HG03571 (cell line): ENCODE results near the gene FGF14.

Source experiments
- ATAC-seq: cut with Tn5 transposase; IDR thresholded peaks from one replicate; pipeline ENCODE4 v1.9.1; 2021; ENCODE audit not compliant: unreplicated experiment

FGF14 gene

GRCh38 chr13:101942535-101943157 is 459.2 kb downstream of the FGF14 start:
- no peak for ATAC-seq

GRCh38 chr13:101942038-101942437 is 459.8 kb downstream of the FGF14 start:
- ATAC-seq, result no peak

GRCh38 chr13:101941095-101941783 is 460.6 kb downstream of the FGF14 start:
- ATAC-seq, result no peak

GRCh38 chr13:101939370-101939769 is 462.5 kb downstream of the FGF14 start:
- peak; percentile 53 for ATAC-seq

- ATAC-seq, result no peak
Observed at GRCh38 chr13:101935828-101936227, 466.0 kb downstream of the FGF14 start.

- no peak for ATAC-seq
Observed at GRCh38 chr13:101931186-101931585, 470.7 kb downstream of the FGF14 start.

GRCh38 chr13:101930331-101930730 is 471.5 kb downstream of the FGF14 start:
- no peak for ATAC-seq

GRCh38 chr13:101925731-101926130 is 476.1 kb downstream of the FGF14 start:
- ATAC-seq, result no peak

GRCh38 chr13:101919541-101920181 is 482.2 kb downstream of the FGF14 start:
- ATAC-seq, result no peak

GRCh38 chr13:101917833-101918661 is 483.8 kb downstream of the FGF14 start:
- no peak for ATAC-seq

- no peak for ATAC-seq
Observed at GRCh38 chr13:101917475-101917810, 484.4 kb downstream of the FGF14 start.

GRCh38 chr13:101916775-101917474 is 484.9 kb downstream of the FGF14 start:
- ATAC-seq, result no peak

GRCh38 chr13:101916108-101916774 is 485.6 kb downstream of the FGF14 start:
- ATAC-seq, result no peak

GRCh38 chr13:101915755-101916107 is 486.1 kb downstream of the FGF14 start:
- ATAC-seq, result no peak

GRCh38 chr13:101915331-101915730 is 486.5 kb downstream of the FGF14 start:
- no peak for ATAC-seq

GRCh38 chr13:101911752-101912151 is 490.1 kb downstream of the FGF14 start:
- no peak for ATAC-seq

- no peak for ATAC-seq
Observed at GRCh38 chr13:101903890-101904289, 498.0 kb downstream of the FGF14 start.

GRCh38 chr13:101898676-101899075 is 503.2 kb downstream of the FGF14 start:
- no peak for ATAC-seq

GRCh38 chr13:101896541-101896940 is 505.3 kb downstream of the FGF14 start:
- ATAC-seq, result no peak

GRCh38 chr13:101893021-101893420 is 508.8 kb downstream of the FGF14 start:
- ATAC-seq, result no peak
